GM18951 (cell line): Measurements from ENCODE around the gene ATP2C1.

ENCODE experiments used
- POLR2A ChIP-seq: IDR thresholded peaks from 4 replicates; pipeline ENCODE4 v1.6.1; 2011; ENCODE audit warnings: mild to moderate bottlenecking; ENCODE audit not compliant: insufficient read length, insufficient read depth; ENCODE audit errors: extremely low read depth
- in situ Hi-C: fragments of 300-500 bp; cut with MboI; formaldehyde crosslinking; loops from one replicate; pipeline ENCODE4 v1.12.0; 2022; ENCODE audit warnings: low sequenced_read_pairs, mixed read lengths, inconsistent platforms; ENCODE audit not compliant: unreplicated experiment

ATP2C1 gene

GRCh38 chr3:130870423-130870822 lies 23.5 kb upstream of the ATP2C1 start:
- in situ Hi-C loops: no loop called here
- no peak for TF ChIP-seq POLR2A

- in situ Hi-C loops: no loop called here
Observed at GRCh38 chr3:130876594-130876993, 17.3 kb upstream of the ATP2C1 start.

GRCh38 chr3:130878464-130878863 lies 15.4 kb upstream of the ATP2C1 start:
- TF ChIP-seq POLR2A: no peak
- in situ Hi-C loops: no loop called here

More at GRCh38 chr3:130876594-130876993, 17.3 kb upstream of the ATP2C1 start:
- TF ChIP-seq POLR2A: no peak

- TF ChIP-seq POLR2A: no peak
- in situ Hi-C loops: no loop called here
Observed at GRCh38 chr3:130889416-130889946, 4.4 kb upstream of the ATP2C1 start.

- TF ChIP-seq POLR2A: no peak
- in situ Hi-C loops: loop anchor here (5.0 kb wide), 1 partner anchor 131 kb away; no protein-coding TSS in a partner anchor
Observed at GRCh38 chr3:130892759-130893375, 1.0 kb upstream of the ATP2C1 start.

GRCh38 chr3:130894130-130894985 lies 474 bp downstream of the ATP2C1 start:
- TF ChIP-seq POLR2A: no peak
- in situ Hi-C loops: loop anchor here (5.0 kb wide), 1 partner anchor 132 kb away; no protein-coding TSS in a partner anchor

GRCh38 chr3:130894986-130895280 lies 1.0 kb downstream of the ATP2C1 start:
- TF ChIP-seq POLR2A: no peak
- in situ Hi-C loops: loop anchor here (5.0 kb wide), 1 partner anchor 133 kb away; no protein-coding TSS in a partner anchor

GRCh38 chr3:130895690-130896488 lies 2.0 kb downstream of the ATP2C1 start:
- TF ChIP-seq POLR2A: no peak
- in situ Hi-C loops: no loop called here

GRCh38 chr3:130897316-130897715 lies 3.4 kb downstream of the ATP2C1 start:
- in situ Hi-C loops: no loop called here

GRCh38 chr3:130900959-130901358 lies 7.1 kb downstream of the ATP2C1 start:
- TF ChIP-seq POLR2A: no peak
- in situ Hi-C loops: no loop called here

More at GRCh38 chr3:130897316-130897715, 3.4 kb downstream of the ATP2C1 start:
- TF ChIP-seq POLR2A: no peak

GRCh38 chr3:130901463-130902204 lies 7.8 kb downstream of the ATP2C1 start:
- in situ Hi-C loops: no loop called here

GRCh38 chr3:130903412-130903908 lies 9.6 kb downstream of the ATP2C1 start:
- no peak for TF ChIP-seq POLR2A
- in situ Hi-C loops: no loop called here

More at GRCh38 chr3:130901463-130902204, 7.8 kb downstream of the ATP2C1 start:
- TF ChIP-seq POLR2A: no peak
